H1 (cell line): ENCODE measurements around the gene NREP. TPM values are rescaled to one million over a fixed set of nuclear protein-coding genes. Genes with fewer than 3 reads are reported as not detected.

Experiments used
- ASH2L ChIP-seq: fragments of 200-600, 300-600 bp; sonication (generic); IDR thresholded peaks from one replicate; pipeline ENCODE4 v1.7.1; 2017; ENCODE audit warnings: low read length
- CEBPB ChIP-seq: IDR thresholded peaks from 2 replicates; pipeline ENCODE4 v1.6.1; 2012; ENCODE audit warnings: low read depth, low read length
- EP300 ChIP-seq, 2 experiments: IDR thresholded peaks; 1 replicate in 1 of 2; 2 replicates in 1 of 2; pipeline ENCODE4 v1.6.1; 2011 to 2012; ENCODE audit warnings: low read depth in 2 of 2, low read length in 2 of 2, mild to moderate bottlenecking in 2 of 2, borderline replicate concordance in 1 of 2, inconsistent platforms in 1 of 2, moderate library complexity in 1 of 2
- MAFK ChIP-seq: IDR thresholded peaks from 2 replicates; pipeline ENCODE4 v1.6.1; 2012; ENCODE audit warnings: low read depth, mild to moderate bottlenecking, improper control_type of control experiment, low read length
- SP1 ChIP-seq: IDR thresholded peaks from 2 replicates; pipeline ENCODE4 v1.6.1; 2011; ENCODE audit warnings: low read depth, low read length
- polyA plus RNA-seq, 7 experiments: library from polyadenylated mRNA; depleted of rRNA in 3 of 7; stranded (reverse) in 5 of 7; unstranded in 2 of 7; fragments of >200 nt in 5 of 7; fragments of 200-250 nt in 2 of 7; gene quantifications; 1 replicate in 5 of 7; 2 replicates in 1 of 7; 4 replicates in 1 of 7; pipeline versions ENCODE4 v1.2.1 to v1.2.3, GENCODE V29; 2011 to 2013; ENCODE audit warnings: missing spikeins in 2 of 7, mixed read lengths in 2 of 7
- total RNA-seq: library from RNA; stranded (reverse); fragmentation: NEBNext Ultra II Directional; extraction: Animal tissue kit (Norgen Biotek cat#: 25700); gene quantifications from 2 replicates; pipeline ENCODE4 v1.2.1, GENCODE V29; 2021
- TF ChIP-seq, protein P1 (sequence below): fragments of 300-600 bp; sonication (generic); IDR thresholded peaks from 2 replicates; pipeline ENCODE4 v1.7.1; 2012; ENCODE audit warnings: low read length, moderate library complexity, mild to moderate bottlenecking, inconsistent platforms; ENCODE audit not compliant: insufficient replicate concordance

The NREP gene
- total and polyA plus RNA-seq, 2 of the 8 experiments (the other 6 are each of a cell fraction or from before 2014, with no cell fraction given): 254 to 301 TPM

- TF ChIP-seq, protein P1, sequence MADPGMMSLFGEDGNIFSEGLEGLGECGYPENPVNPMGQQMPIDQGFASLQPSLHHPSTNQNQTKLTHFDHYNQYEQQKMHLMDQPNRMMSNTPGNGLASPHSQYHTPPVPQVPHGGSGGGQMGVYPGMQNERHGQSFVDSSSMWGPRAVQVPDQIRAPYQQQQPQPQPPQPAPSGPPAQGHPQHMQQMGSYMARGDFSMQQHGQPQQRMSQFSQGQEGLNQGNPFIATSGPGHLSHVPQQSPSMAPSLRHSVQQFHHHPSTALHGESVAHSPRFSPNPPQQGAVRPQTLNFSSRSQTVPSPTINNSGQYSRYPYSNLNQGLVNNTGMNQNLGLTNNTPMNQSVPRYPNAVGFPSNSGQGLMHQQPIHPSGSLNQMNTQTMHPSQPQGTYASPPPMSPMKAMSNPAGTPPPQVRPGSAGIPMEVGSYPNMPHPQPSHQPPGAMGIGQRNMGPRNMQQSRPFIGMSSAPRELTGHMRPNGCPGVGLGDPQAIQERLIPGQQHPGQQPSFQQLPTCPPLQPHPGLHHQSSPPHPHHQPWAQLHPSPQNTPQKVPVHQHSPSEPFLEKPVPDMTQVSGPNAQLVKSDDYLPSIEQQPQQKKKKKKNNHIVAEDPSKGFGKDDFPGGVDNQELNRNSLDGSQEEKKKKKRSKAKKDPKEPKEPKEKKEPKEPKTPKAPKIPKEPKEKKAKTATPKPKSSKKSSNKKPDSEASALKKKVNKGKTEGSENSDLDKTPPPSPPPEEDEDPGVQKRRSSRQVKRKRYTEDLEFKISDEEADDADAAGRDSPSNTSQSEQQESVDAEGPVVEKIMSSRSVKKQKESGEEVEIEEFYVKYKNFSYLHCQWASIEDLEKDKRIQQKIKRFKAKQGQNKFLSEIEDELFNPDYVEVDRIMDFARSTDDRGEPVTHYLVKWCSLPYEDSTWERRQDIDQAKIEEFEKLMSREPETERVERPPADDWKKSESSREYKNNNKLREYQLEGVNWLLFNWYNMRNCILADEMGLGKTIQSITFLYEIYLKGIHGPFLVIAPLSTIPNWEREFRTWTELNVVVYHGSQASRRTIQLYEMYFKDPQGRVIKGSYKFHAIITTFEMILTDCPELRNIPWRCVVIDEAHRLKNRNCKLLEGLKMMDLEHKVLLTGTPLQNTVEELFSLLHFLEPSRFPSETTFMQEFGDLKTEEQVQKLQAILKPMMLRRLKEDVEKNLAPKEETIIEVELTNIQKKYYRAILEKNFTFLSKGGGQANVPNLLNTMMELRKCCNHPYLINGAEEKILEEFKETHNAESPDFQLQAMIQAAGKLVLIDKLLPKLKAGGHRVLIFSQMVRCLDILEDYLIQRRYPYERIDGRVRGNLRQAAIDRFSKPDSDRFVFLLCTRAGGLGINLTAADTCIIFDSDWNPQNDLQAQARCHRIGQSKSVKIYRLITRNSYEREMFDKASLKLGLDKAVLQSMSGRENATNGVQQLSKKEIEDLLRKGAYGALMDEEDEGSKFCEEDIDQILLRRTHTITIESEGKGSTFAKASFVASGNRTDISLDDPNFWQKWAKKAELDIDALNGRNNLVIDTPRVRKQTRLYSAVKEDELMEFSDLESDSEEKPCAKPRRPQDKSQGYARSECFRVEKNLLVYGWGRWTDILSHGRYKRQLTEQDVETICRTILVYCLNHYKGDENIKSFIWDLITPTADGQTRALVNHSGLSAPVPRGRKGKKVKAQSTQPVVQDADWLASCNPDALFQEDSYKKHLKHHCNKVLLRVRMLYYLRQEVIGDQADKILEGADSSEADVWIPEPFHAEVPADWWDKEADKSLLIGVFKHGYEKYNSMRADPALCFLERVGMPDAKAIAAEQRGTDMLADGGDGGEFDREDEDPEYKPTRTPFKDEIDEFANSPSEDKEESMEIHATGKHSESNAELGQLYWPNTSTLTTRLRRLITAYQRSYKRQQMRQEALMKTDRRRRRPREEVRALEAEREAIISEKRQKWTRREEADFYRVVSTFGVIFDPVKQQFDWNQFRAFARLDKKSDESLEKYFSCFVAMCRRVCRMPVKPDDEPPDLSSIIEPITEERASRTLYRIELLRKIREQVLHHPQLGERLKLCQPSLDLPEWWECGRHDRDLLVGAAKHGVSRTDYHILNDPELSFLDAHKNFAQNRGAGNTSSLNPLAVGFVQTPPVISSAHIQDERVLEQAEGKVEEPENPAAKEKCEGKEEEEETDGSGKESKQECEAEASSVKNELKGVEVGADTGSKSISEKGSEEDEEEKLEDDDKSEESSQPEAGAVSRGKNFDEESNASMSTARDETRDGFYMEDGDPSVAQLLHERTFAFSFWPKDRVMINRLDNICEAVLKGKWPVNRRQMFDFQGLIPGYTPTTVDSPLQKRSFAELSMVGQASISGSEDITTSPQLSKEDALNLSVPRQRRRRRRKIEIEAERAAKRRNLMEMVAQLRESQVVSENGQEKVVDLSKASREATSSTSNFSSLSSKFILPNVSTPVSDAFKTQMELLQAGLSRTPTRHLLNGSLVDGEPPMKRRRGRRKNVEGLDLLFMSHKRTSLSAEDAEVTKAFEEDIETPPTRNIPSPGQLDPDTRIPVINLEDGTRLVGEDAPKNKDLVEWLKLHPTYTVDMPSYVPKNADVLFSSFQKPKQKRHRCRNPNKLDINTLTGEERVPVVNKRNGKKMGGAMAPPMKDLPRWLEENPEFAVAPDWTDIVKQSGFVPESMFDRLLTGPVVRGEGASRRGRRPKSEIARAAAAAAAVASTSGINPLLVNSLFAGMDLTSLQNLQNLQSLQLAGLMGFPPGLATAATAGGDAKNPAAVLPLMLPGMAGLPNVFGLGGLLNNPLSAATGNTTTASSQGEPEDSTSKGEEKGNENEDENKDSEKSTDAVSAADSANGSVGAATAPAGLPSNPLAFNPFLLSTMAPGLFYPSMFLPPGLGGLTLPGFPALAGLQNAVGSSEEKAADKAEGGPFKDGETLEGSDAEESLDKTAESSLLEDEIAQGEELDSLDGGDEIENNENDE: no peak
- TF ChIP-seq EP300 (IDR thresholded peaks at IDR 0.05; ENCODE audit: borderline replicate concordance in 1 of 2, low read depth in 2 of 2, low read length in 2 of 2) (no peak), ASH2L (no peak), MAFK (no peak), CEBPB (no peak), SP1 (no peak)
These were observed 4.5 kb downstream of the NREP start (continued) for GRCh38 chr5:111752426-111752965.
